HEK293 (cell line): ENCODE data around the gene SOHLH2.

Source experiments
- CTCF ChIA-PET: fragments of 350-600 bp; formaldehyde crosslinking; extraction: SDS; loops from one replicate; lab custom pipeline; 2021; ENCODE audit warnings: antibody characterized with exemption; lab: Yijun Ruan, JAX
- POLR2A ChIA-PET: fragments of 300-600 bp; formaldehyde crosslinking; extraction: SDS; loops from one replicate; lab custom pipeline; 2020; ENCODE audit warnings: antibody characterized with exemption, inconsistent platforms; lab: Yijun Ruan, JAX
- H3K27ac ChIP-seq: fragments of 200-500 bp; sonication (Bioruptor generic); 2 replicates; pipeline ENCODE4 v1.5.1; 2014; ENCODE audit warnings: low read depth, low read length, control low read depth, inconsistent platforms; ENCODE audit errors: extremely low read depth
- H3K36me3 ChIP-seq, 2 experiments: fragments of 200-500 bp in 1 of 2; sonication (Bioruptor generic) in 1 of 2; 1 replicate in 1 of 2; 2 replicates in 1 of 2; pipeline ENCODE4 v1.5.1; 2014 to 2017; ENCODE audit warnings: inconsistent platforms in 2 of 2, low read length in 2 of 2; ENCODE audit not compliant: control insufficient read depth in 2 of 2, insufficient read depth in 1 of 2
- H3K4me1 ChIP-seq: fragments of 200-500 bp; sonication (Bioruptor generic); 2 replicates; pipeline ENCODE4 v1.5.1; 2014; ENCODE audit warnings: mild to moderate bottlenecking, low read length, inconsistent platforms; ENCODE audit not compliant: control insufficient read depth, insufficient read depth
- H3K4me3 ChIP-seq: 2 replicates; pipeline ENCODE4 v1.5.1; 2011; ENCODE audit warnings: low read depth, mild to moderate bottlenecking, control low read depth, low read length, moderate library complexity
- H3K9me3 ChIP-seq: fragments of 200-500 bp; sonication (Bioruptor generic); 2 replicates; pipeline ENCODE4 v1.5.1; 2014; ENCODE audit warnings: low read depth, low read length, inconsistent platforms; ENCODE audit not compliant: control insufficient read depth, insufficient read depth
- GLI4 ChIP-seq: fragments of 450-650 bp; formaldehyde crosslinking; IDR thresholded peaks from 2 replicates; pipeline ENCODE4 v1.5.1; 2016; ENCODE audit warnings: missing biosample characterization, missing genetic modification characterization
- HOXC10 ChIP-seq: sonication (generic); formaldehyde crosslinking; IDR thresholded peaks from 2 replicates; pipeline ENCODE4 v1.8.1; 2023; ENCODE audit warnings: mild to moderate bottlenecking, missing genetic modification reagents
- MEIS1 ChIP-seq: sonication (generic); formaldehyde crosslinking; IDR thresholded peaks from 2 replicates; pipeline ENCODE4 v1.8.1; 2022; ENCODE audit warnings: missing genetic modification reagents, mild to moderate bottlenecking, borderline replicate concordance
- MYNN ChIP-seq: fragments of 450-650 bp; formaldehyde crosslinking; IDR thresholded peaks from 2 replicates; pipeline ENCODE4 v1.5.1; 2016; ENCODE audit warnings: missing biosample characterization, missing genetic modification characterization, borderline replicate concordance
- REST ChIP-seq: fragments of 450-650 bp; formaldehyde crosslinking; IDR thresholded peaks from 2 replicates; pipeline ENCODE4 v1.5.1; 2016; ENCODE audit warnings: missing biosample characterization, missing genetic modification characterization
- TRIM28 ChIP-seq: IDR thresholded peaks from 2 replicates; pipeline ENCODE4 v1.6.1; 2011; ENCODE audit warnings: low read length, control low read depth, borderline replicate concordance
- YY1 ChIP-seq: fragments of 450-650 bp; formaldehyde crosslinking; IDR thresholded peaks from 2 replicates; pipeline ENCODE4 v1.5.1; 2018; ENCODE audit warnings: missing biosample characterization, missing genetic modification characterization
- YY2 ChIP-seq: fragments of 450-650 bp; formaldehyde crosslinking; IDR thresholded peaks from 2 replicates; pipeline ENCODE4 v1.5.1; 2016; ENCODE audit warnings: missing biosample characterization, missing genetic modification characterization
- ZBTB10 ChIP-seq: fragments of 450-650 bp; formaldehyde crosslinking; IDR thresholded peaks from 2 replicates; pipeline ENCODE4 v1.5.1; 2016; ENCODE audit warnings: missing biosample characterization, missing genetic modification characterization
- ZBTB17 ChIP-seq: fragments of 450-650 bp; formaldehyde crosslinking; IDR thresholded peaks from 2 replicates; pipeline ENCODE4 v1.5.1; 2016; ENCODE audit warnings: missing biosample characterization, missing genetic modification characterization
- ZNF112 ChIP-seq: fragments of 450-650 bp; formaldehyde crosslinking; IDR thresholded peaks from 2 replicates; pipeline ENCODE4 v1.5.0; 2017; ENCODE audit warnings: missing biosample characterization, missing genetic modification characterization
- ZNF114 ChIP-seq: fragments of 450-650 bp; formaldehyde crosslinking; IDR thresholded peaks from 2 replicates; pipeline ENCODE4 v1.5.0; 2017; ENCODE audit warnings: missing biosample characterization, missing genetic modification characterization
- ZNF146 ChIP-seq: fragments of 450-650 bp; formaldehyde crosslinking; IDR thresholded peaks from 2 replicates; pipeline ENCODE4 v1.5.1; 2016; ENCODE audit warnings: missing biosample characterization, missing genetic modification characterization
- ZNF2 ChIP-seq: fragments of 450-650 bp; formaldehyde crosslinking; IDR thresholded peaks from 2 replicates; pipeline ENCODE4 v1.5.1; 2016; ENCODE audit warnings: missing biosample characterization, missing genetic modification characterization
- ZNF26 ChIP-seq: fragments of 450-650 bp; formaldehyde crosslinking; IDR thresholded peaks from 2 replicates; pipeline ENCODE4 v1.5.1; 2016; ENCODE audit warnings: missing biosample characterization, missing genetic modification characterization
- ZNF280D ChIP-seq: fragments of 450-650 bp; formaldehyde crosslinking; IDR thresholded peaks from 2 replicates; pipeline ENCODE4 v1.5.1; 2016; ENCODE audit warnings: missing biosample characterization, missing genetic modification characterization
- ZNF292 ChIP-seq: fragments of 450-650 bp; formaldehyde crosslinking; IDR thresholded peaks from 2 replicates; pipeline ENCODE4 v1.5.1; 2016; ENCODE audit warnings: low read depth, missing biosample characterization, missing genetic modification characterization, borderline replicate concordance
- ZNF341 ChIP-seq: fragments of 450-650 bp; formaldehyde crosslinking; IDR thresholded peaks from 2 replicates; pipeline ENCODE4; 2016; ENCODE audit warnings: low read depth, missing biosample characterization, missing genetic modification characterization
- ZNF423 ChIP-seq: fragments of 450-650 bp; formaldehyde crosslinking; IDR thresholded peaks from 2 replicates; pipeline ENCODE4 v1.5.1; 2016; ENCODE audit warnings: missing biosample characterization, missing genetic modification characterization
- ZNF473 ChIP-seq: fragments of 450-650 bp; formaldehyde crosslinking; IDR thresholded peaks from 2 replicates; pipeline ENCODE4 v1.5.1; 2017; ENCODE audit warnings: missing biosample characterization, missing genetic modification characterization
- ZNF585B ChIP-seq: fragments of 450-650 bp; formaldehyde crosslinking; IDR thresholded peaks from 2 replicates; pipeline ENCODE4 v1.5.1; 2016; ENCODE audit warnings: missing biosample characterization, missing genetic modification characterization
- ZNF610 ChIP-seq: fragments of 450-650 bp; formaldehyde crosslinking; IDR thresholded peaks from 2 replicates; pipeline ENCODE4 v1.5.1; 2016; ENCODE audit warnings: missing biosample characterization, missing genetic modification characterization, borderline replicate concordance
- ZNF621 ChIP-seq: fragments of 450-650 bp; formaldehyde crosslinking; IDR thresholded peaks from 2 replicates; pipeline ENCODE4 v1.5.1; 2017; ENCODE audit warnings: missing biosample characterization, missing genetic modification characterization
- ZNF692 ChIP-seq: fragments of 450-650 bp; formaldehyde crosslinking; IDR thresholded peaks from 2 replicates; pipeline ENCODE4 v1.5.1; 2016; ENCODE audit warnings: missing biosample characterization, missing genetic modification characterization

Gene SOHLH2

GRCh38 chr13:36224730-36225129, 10.4 kb upstream of the SOHLH2 start:
- no peaks in the 10 kb centered on the region for H3K9me3 ChIP-seq
- H3K4me1 ChIP-seq, result no peaks in the 10 kb centered on the region
- ChIA-PET CTCF (no interaction called here), POLR2A (no interaction called here)
- no peak overlapping the region for H3K27ac ChIP-seq
- H3K4me3 ChIP-seq, result no peak overlapping the region
- no peak for TF ChIP-seq MEIS1 (CRISPR knock-in tag)
- no peak for TF ChIP-seq ZNF341 (tag by site-specific recombination)
- no peak for TF ChIP-seq ZNF692 (tag by site-specific recombination)
- no peak for TF ChIP-seq YY2 (tag by site-specific recombination)
- no peak for TF ChIP-seq ZNF112
- peak; percentile 93 for TF ChIP-seq ZNF280D (tag by site-specific recombination)
- no peak for TF ChIP-seq ZNF2 (tag by site-specific recombination)
- no peaks in the 10 kb centered on the region for H3K36me3 ChIP-seq

GRCh38 chr13:36219883-36220282, 5.5 kb upstream of the SOHLH2 start:
- H3K27ac ChIP-seq, result no peak overlapping the region
- H3K9me3 ChIP-seq, result no peaks in the 10 kb centered on the region
- no peak overlapping the region for H3K4me3 ChIP-seq
- no peaks in the 10 kb centered on the region for H3K4me1 ChIP-seq
- POLR2A ChIA-PET, result no interaction called here
- CTCF ChIA-PET, result no interaction called here
- no peak for TF ChIP-seq ZNF292 (tag by site-specific recombination)
- TF ChIP-seq ZNF423, result no peak
- no peak for TF ChIP-seq ZNF26 (tag by site-specific recombination)
- no peak for TF ChIP-seq ZNF146
- no peak for TF ChIP-seq MYNN (tag by site-specific recombination)
- TF ChIP-seq HOXC10 (CRISPR knock-in tag), result no peak
- no peak for TF ChIP-seq TRIM28
- no peak for TF ChIP-seq ZNF610 (tag by site-specific recombination)
- no peak for TF ChIP-seq ZBTB17
- TF ChIP-seq YY1 (tag by site-specific recombination), result no peak
- TF ChIP-seq REST, result no peak
- no peak for TF ChIP-seq ZNF473
- TF ChIP-seq GLI4 (tag by site-specific recombination), result no peak
- TF ChIP-seq ZNF585B (tag by site-specific recombination), result no peak
- no peak for TF ChIP-seq ZNF114
- no peak for TF ChIP-seq ZNF621 (tag by site-specific recombination)
- no peak for TF ChIP-seq ZBTB10
- no peaks in the 10 kb centered on the region for H3K36me3 ChIP-seq
